Measurements from ENCODE around the gene ORAI2.
"Not testable (repeated sequence)": the region's sequence is repeated elsewhere in the genome, so short reads cannot be mapped to it uniquely, and the experiment has no call there.

ORAI2 gene

GRCh38 chr7:102472126-102473041, 39.0 kb downstream of the ORAI2 start:
- DNase-seq: no peak

DNA sequence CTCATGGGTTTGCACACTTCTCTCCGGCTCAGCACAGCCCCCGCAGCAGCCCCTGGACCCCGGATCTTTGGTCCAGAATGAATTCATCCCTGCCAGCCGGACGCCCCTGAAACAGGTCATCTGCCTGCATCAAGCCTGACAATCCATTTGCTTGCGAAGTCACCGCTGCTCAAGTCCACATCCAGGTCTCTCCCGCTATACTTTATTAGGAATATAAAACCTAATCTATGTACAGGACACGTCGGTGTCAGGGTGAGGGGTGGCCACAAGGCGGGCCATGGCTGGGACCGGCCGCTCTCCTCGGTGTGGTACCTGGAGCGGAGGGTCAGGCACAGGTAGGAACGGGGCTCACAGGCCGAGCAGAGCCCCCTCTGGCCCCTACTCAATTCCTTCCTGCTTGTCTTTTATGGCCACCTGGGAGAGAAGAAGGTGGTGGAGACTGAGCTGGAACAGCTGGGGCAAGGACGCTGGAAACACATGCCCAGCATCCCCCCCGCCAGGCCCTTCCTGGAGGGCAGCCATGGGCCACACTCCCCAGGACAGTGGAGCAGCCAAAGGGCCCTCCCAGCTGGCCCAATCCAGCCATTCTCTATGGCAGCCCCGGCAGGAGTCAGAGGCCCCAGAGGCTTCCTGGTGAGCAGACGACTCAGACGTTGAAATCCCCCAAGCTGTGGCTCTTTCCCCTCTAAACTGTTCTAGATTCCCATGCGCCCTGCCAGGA, 40.1 kb downstream of the ORAI2 start:
- DNase-seq: no peak

DNA sequence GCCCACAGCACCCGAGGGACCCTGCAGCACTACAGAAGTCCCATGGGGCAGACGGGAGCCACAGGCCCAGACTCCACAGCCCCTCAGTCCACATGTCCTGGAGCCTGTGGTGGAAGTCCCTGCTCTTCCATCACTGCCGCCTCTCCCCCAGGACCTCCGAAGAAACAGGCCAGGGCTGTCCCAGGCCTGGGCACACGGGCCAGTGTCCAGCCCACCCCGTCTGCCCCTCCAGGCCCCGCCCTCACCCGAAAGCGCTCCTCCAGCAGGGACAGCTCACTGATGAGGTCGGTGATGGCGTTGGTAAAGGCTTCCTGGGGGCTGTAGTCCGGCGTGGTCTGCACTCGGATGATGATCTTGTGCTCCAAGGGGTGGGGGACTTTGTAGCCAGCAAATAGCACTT, 40.7 kb downstream of the ORAI2 start:
- not testable (repeated sequence) for DNase-seq

DNA sequence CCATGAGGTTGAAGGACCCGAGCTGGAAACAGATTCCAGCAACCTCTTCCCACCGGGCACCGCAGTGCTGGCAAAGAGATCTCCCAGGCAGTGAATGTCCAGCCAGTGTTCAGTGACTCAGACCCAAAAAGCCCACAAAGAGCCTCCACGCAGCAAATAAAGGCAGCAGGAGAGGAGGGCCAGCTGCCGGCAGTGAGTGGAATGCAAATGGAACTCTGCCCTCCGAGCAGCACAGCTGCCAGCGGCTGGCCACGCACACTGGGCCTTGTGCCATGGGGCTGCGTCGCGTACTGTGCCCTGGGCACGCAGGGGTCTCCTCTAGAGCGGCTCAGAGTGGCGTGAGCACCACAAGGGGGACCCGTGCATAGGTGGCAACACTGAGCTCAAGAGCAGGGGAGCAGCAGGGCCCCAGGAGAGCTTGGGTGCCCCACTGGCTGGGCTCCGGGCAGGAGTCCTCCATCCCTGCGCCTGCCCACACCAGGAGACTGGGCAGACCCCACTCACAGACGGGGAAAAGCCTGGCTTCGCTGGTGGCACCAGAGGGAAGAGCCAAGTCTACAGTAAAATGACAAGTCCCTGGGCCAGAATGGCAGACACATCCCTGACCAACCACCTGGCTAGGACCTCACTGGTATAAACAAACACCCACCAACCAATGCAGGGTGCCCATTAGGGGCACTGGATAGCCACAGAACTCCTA, 41.5 kb downstream of the ORAI2 start:
- not testable (repeated sequence) for DNase-seq

DNA sequence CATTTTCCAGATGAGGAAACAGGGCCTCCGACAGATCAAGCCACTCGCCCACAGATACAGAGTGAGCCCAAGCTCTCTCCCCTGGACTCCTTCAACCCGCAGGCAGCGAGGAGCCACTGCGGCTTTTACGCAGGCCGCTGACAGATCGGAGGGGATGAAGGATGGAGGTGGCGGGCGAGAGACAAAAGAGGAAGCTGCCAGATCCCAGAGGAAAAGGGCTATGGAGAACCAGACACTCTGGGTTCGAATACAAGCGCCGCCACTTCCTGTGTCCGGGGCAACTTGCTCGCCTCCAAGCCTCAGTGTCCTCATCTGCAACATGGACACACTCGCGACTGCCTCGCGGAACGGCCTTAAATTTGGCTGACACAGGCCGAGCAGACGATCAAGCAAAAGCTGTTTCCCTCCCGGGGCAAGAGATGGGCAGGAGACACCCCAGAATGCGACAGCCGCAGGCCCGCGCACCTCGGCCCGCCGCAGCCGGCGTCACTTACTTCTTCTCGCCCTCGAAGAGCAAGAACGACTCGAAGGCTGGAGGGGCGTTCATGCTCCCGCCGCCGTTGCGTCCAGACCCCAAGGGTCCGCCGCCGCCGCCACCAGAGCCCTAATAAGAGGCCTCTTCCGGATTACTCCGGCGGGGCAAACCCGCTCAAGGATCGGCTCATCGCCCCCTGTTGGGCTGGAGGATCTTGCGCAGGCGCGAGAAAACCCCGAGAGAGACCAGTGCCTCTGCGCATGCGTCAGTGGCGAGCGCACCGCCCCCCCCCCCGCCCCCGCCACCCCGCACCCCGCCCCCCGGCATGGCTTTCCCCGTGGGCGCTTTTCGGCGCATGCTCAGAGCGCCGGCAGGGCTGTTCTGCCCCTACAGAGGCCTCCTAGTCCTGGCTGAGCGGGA, 45.2 kb downstream of the ORAI2 start, which contains the start of gene POLR2J:
POLR2J (minus strand) TSS at position 609 of the 895 bp plus-strand sequence; CDS start at position 547, 62 bp downstream.
- DNase-seq: not testable (repeated sequence)

- not testable (repeated sequence) for DNase-seq
These were observed 45.8 kb downstream of the ORAI2 start for GRCh38 chr7:102479209-102479584.

GRCh38 chr7:102479982-102480637, 46.7 kb downstream of the ORAI2 start:
- not testable (repeated sequence) for DNase-seq

- not testable (repeated sequence) for DNase-seq
These were observed 48.6 kb downstream of the ORAI2 start for GRCh38 chr7:102481962-102482361.

DNA sequence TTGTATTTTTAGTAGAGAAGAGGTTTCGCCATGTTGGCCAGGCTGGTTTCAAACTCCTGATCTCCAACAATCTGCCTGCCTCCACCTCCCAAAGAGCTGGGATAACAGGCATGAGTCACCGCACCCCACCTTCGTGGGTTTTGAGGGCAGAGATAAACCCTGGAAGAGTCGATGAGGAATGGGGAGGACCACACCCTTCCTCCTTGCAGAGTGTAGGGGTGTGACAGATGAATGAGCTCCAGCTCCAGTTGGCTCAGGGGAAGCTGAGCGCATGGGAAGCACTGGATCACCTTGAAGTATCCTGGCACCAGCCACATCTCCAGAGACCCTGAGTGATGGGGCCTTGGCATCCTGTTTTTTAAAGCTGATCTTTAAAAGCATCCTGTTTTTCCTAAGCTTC, 50.9 kb downstream of the ORAI2 start:
- not testable (repeated sequence) for DNase-seq

- DNase-seq: not testable (repeated sequence)
These were observed 57.2 kb downstream of the ORAI2 start for GRCh38 chr7:102490529-102491075.

DNA sequence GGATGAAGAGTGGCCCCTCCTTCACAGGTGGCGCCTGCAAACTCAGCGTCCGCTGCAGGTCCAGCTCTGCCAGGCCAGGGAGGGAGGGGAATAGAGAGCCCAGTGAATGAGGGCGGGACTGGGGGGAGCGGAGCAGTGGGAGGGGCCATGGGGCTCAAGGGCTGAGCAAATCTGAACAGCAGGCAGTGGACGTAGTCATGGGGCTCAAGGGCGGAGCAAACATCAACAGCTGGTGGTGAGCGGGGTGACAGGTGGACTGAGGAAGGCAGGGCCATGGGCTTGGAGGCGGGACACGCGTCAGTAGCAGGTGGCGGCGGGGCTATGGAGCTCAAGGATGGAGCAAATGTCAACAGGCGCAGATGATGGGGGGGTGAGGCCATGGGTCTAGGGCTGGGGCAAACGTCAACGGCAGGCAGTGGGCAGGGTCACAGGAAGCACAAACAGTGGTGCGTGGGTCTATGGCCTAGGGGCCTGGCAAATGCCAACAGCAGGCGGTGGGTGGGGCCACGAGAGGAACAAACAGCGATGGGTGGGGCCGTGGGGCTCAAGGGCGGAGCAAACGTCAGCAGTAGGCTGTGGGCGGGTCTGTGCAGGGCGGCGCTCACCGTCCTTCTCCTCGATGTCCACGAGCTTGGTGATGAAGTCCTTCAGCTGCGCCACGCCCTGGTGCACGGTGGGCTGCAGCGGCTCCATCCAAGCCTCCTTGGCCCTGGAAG, 60.0 kb downstream of the ORAI2 start:
- DNase-seq: not testable (repeated sequence)

DNA sequence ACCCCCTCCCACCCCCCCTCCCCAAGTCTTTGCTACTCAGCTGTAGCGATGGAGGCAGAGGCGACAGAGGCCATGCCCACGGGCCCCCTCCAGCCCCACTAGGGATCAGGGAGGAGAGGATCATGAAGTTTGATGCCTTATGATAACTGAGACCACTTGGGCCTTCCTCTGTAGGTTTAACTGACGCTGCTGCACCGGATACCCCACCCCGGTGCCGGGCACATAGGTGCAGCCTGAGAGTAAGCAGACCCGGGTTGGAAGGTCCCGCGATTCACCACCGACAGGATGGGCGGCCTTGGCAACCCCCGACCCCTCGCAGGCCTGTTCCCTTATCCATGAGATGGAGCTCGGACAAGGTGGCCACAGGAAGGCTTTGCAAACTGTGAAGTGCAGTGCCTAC, 60.7 kb downstream of the ORAI2 start:
- not testable (repeated sequence) for DNase-seq

DNA sequence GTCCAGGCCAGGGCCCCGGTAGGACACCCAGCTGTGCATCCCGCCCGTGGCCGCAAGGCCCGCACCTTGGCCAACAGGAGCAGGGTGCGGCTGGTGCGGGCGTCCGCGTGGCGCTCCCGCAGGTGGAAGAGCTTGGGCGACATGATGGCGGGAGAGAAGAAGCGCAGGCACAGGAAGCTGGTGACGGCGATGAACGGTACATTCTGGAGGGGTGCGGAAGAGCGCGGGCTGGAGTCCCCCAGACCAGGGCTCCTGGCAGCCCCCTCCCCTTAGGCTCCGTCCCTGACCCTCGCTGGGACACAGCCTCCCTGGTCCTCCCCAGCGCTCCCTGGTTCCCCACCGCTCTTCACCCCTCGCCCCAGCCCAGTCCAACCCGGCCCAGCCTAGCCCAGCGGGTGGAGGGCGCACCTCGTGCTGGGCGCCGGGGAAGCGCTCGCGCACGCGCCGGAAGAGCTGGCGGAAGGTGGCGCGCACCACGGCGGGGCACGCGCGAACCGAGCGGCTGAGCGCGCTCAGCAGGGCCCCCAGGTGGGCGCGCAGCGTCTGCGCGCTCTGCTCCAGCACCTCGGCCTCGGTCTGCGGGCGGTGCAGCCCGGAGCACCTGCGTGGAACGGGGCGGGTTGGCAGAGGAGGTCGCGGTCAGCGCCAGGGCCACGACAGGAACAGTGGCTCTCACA, 61.2 kb downstream of the ORAI2 start:
- not testable (repeated sequence) for DNase-seq

DNA sequence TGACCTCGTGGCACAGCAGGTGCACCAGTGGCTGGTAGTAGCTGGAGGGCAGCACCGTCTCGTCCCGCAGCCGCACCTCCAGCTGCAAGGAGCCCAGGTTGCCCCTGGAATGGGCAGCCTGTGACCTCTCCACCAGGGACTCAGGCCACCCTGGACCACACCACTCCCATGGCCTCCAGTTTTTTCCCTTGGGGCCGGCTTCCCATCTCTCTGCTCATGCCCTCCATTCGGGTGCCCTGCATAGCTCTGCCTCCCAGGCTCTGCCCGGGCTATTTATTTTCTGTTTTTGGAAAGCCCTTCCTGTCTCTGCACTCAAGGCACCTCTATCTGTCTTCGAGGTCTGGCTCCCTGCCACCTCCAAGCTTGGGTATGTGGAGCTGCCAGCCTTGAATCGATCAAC, 63.5 kb downstream of the ORAI2 start:
- DNase-seq: not testable (repeated sequence)

- DNase-seq: not testable (repeated sequence)
These were observed 63.9 kb downstream of the ORAI2 start for GRCh38 chr7:102497308-102497707.

- not testable (repeated sequence) for DNase-seq
These were observed 64.9 kb downstream of the ORAI2 start for GRCh38 chr7:102498321-102498720.

DNA sequence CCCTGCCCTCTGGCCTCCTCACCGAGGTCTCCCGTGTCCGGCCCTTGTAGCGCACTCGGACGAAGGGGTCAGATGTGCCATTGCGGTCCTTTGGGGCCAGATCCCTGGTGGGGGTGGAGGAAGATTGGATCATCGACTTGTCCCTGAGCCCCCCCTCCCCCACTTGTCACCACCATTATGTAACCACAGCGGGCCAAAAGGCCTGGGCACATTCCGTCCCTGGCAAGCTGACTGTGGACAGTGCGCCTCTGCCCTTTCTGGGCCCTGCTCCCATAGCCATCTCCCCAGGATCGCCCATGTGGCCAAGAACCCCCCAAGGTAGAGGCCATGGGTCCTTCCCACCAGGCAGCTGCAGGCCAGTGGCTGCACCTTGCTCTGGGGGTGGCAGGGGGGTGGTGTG, 69.8 kb downstream of the ORAI2 start:
- not testable (repeated sequence) for DNase-seq

GRCh38 chr7:102505298-102506185, 72.2 kb downstream of the ORAI2 start:
- DNase-seq: not testable (repeated sequence)
